SK-N-SH (cell line): ENCODE data around the gene GBX2. TPM values are rescaled to one million over a fixed set of nuclear protein-coding genes. Genes with fewer than 3 reads are reported as not detected.

Experiments
- CTCF ChIA-PET: fragments of 300-600, 350-600 bp; formaldehyde crosslinking; extraction: SDS; loops from one replicate; lab custom pipeline; 2021; lab: Yijun Ruan, JAX
- POLR2A ChIA-PET: fragments of 350-600 bp; sonication (Branson Sonifier 250); formaldehyde crosslinking; extraction: SDS; loops from one replicate; lab custom pipeline; 2020; ENCODE audit warnings: antibody characterized with exemption, inconsistent platforms; lab: Yijun Ruan, JAX
- DNase-seq: peaks from one replicate; pipeline ENCODE4 v3.0.0; 2012
- H2AFZ ChIP-seq: fragments of 200-600 bp; sonication (generic); 2 replicates; pipeline ENCODE4 v1.8.1; 2016; ENCODE audit warnings: antibody characterized with exemption, mild to moderate bottlenecking, low read depth
- H3F3A ChIP-seq: fragments of 200-600 bp; sonication (generic); replicated peaks from 2 replicates; pipeline ENCODE3; 2016; ENCODE audit warnings: antibody characterized with exemption, mild to moderate bottlenecking; ENCODE audit not compliant: insufficient read depth
- H3K27ac ChIP-seq, 2 experiments: fragments of 200-500 bp in 1 of 2; fragments of 200-600 bp in 1 of 2; sonication (Bioruptor generic) in 1 of 2; sonication (generic), shearing (Covaris generic) in 1 of 2; 2 replicates each; pipeline versions ENCODE4 v1.5.1 to v1.6.1; 2014 to 2016; ENCODE audit warnings: low read depth in 2 of 2, inconsistent platforms in 1 of 2, low read length in 1 of 2, mild to moderate bottlenecking in 1 of 2, mixed read lengths in 1 of 2
- H3K27me3 ChIP-seq: fragments of 200-600 bp; sonication (generic), shearing (Covaris generic); 2 replicates; pipeline ENCODE4 v1.6.1; 2016; ENCODE audit warnings: mixed run types; ENCODE audit not compliant: insufficient read depth
- H3K36me3 ChIP-seq, 2 experiments: fragments of 200-500 bp in 1 of 2; fragments of 200-600 bp in 1 of 2; sonication (Bioruptor generic) in 1 of 2; sonication (generic) in 1 of 2; replicated peaks in 1 of 2; 2 replicates each; pipeline versions ENCODE3 to v1.5.1; 2014 to 2016; ENCODE audit warnings: low read length in 1 of 2, mild to moderate bottlenecking in 1 of 2; ENCODE audit not compliant: insufficient read depth in 2 of 2, control insufficient read depth in 1 of 2
- H3K4me1 ChIP-seq, 2 experiments: fragments of 200-500 bp in 1 of 2; fragments of 200-600 bp in 1 of 2; sonication (Bioruptor generic) in 1 of 2; sonication (generic), shearing (Covaris generic) in 1 of 2; 2 replicates each; pipeline versions ENCODE4 v1.5.1 to v1.6.1; 2014 to 2016; ENCODE audit warnings: low read depth in 1 of 2, low read length in 1 of 2, mixed run types in 1 of 2; ENCODE audit not compliant: insufficient read depth in 2 of 2, control insufficient read depth in 1 of 2
- H3K4me2 ChIP-seq: fragments of 200-600 bp; sonication (generic), shearing (Covaris generic); 2 replicates; pipeline ENCODE4 v1.6.1; 2017; ENCODE audit warnings: mixed run types
- H3K4me3 ChIP-seq, 2 experiments: fragments of 200-500 bp in 1 of 2; fragments of 200-600 bp in 1 of 2; sonication (Bioruptor generic) in 1 of 2; sonication (generic), shearing (Covaris generic) in 1 of 2; 2 replicates each; pipeline versions ENCODE4 v1.5.1 to v1.8.1; 2014 to 2016; ENCODE audit warnings: low read depth in 2 of 2, inconsistent platforms in 1 of 2, low read length in 1 of 2, mild to moderate bottlenecking in 1 of 2, mixed read lengths in 1 of 2, moderate library complexity in 1 of 2
- H3K79me2 ChIP-seq: fragments of 200-600 bp; sonication (generic); 2 replicates; pipeline ENCODE4 v1.8.1; 2017; ENCODE audit warnings: mild to moderate bottlenecking; ENCODE audit not compliant: insufficient read depth
- H3K9ac ChIP-seq: fragments of 200-600 bp; sonication (generic); 2 replicates; pipeline ENCODE4 v1.6.1; 2017; ENCODE audit warnings: mixed run types
- H3K9me2 ChIP-seq: fragments of 200-600 bp; sonication (generic); 2 replicates; pipeline ENCODE4 v1.6.1; 2017; ENCODE audit warnings: mixed run types
- H3K9me3 ChIP-seq: fragments of 200-600 bp; sonication (generic); 2 replicates; pipeline ENCODE4 v1.6.1; 2017; ENCODE audit warnings: mixed run types, mild to moderate bottlenecking, moderate library complexity
- H4K20me1 ChIP-seq: fragments of 200-600 bp; sonication (generic); 2 replicates; pipeline ENCODE4 v1.6.1; 2017; ENCODE audit warnings: mild to moderate bottlenecking, mixed run types; ENCODE audit not compliant: insufficient read depth
- CHD2 ChIP-seq: fragments of 150-350 bp; IDR thresholded peaks from 2 replicates; pipeline ENCODE4 v1.6.1; 2018; ENCODE audit warnings: low read length; ENCODE audit not compliant: partially characterized antibody
- EZH2phosphoT487 ChIP-seq: fragments of 200-600 bp; sonication (generic); IDR thresholded peaks from 2 replicates; pipeline ENCODE4 v1.6.1; 2017; ENCODE audit warnings: low read depth, mixed run types, mild to moderate bottlenecking, antibody characterized with exemption, moderate library complexity, borderline replicate concordance
- FOXJ3 ChIP-seq: sonication (generic); formaldehyde crosslinking; IDR thresholded peaks from 2 replicates; pipeline ENCODE4 v1.5.1; 2020; ENCODE audit warnings: mild to moderate bottlenecking, missing genetic modification reagents
- MXI1 ChIP-seq: IDR thresholded peaks from 2 replicates; pipeline ENCODE4 v1.6.1; 2012; ENCODE audit warnings: mild to moderate bottlenecking, low read depth, low read length, improper control_type of control experiment
- NFIC ChIP-seq: IDR thresholded peaks from 2 replicates; pipeline ENCODE4 v1.4.0; 2012; ENCODE audit warnings: borderline replicate concordance
- NRF1 ChIP-seq: IDR thresholded peaks from 2 replicates; pipeline ENCODE4 v1.6.1; 2012; ENCODE audit warnings: low read depth, mild to moderate bottlenecking, low read length
- RAD21 ChIP-seq: IDR thresholded peaks from 2 replicates; pipeline ENCODE4 v1.6.1; 2012; ENCODE audit warnings: mild to moderate bottlenecking, low read length
- REST ChIP-seq: IDR thresholded peaks from 2 replicates; pipeline ENCODE4 v1.6.1; 2012; ENCODE audit warnings: mild to moderate bottlenecking, low read depth, low read length, moderate library complexity
- RXRA ChIP-seq: IDR thresholded peaks from 2 replicates; pipeline ENCODE4 v1.4.0; 2012; ENCODE audit warnings: low read depth, mild to moderate bottlenecking, borderline replicate concordance
- SMC3 ChIP-seq: IDR thresholded peaks from 2 replicates; pipeline ENCODE4 v1.6.1; 2012; ENCODE audit warnings: low read depth, low read length, improper control_type of control experiment
- TAF1 ChIP-seq: IDR thresholded peaks from 2 replicates; pipeline ENCODE4 v1.6.1; 2012; ENCODE audit warnings: low read depth, mild to moderate bottlenecking, low read length, moderate library complexity, borderline replicate concordance
- TCF12 ChIP-seq: IDR thresholded peaks from 2 replicates; pipeline ENCODE4 v1.4.0; 2012
- USF1 ChIP-seq: IDR thresholded peaks from 2 replicates; pipeline ENCODE4 v1.4.0; 2012; ENCODE audit warnings: low read depth, borderline replicate concordance
- USF2 ChIP-seq: fragments of 150-350 bp; IDR thresholded peaks from 2 replicates; pipeline ENCODE4 v1.6.1; 2017; ENCODE audit warnings: antibody characterized with exemption, low read length, low read depth, borderline replicate concordance
- ZBTB33 ChIP-seq: IDR thresholded peaks from 2 replicates; pipeline ENCODE4 v1.4.0; 2012; ENCODE audit warnings: low read depth, borderline replicate concordance
- WGBS: methylation state at CpG from one replicate; pipeline ENCODE4 v1.1.6; 2017; ENCODE audit warnings: low lambda C conversion rate; 5-methylcytosine and 5-hydroxymethylcytosine counted together
- polyA plus RNA-seq, 3 experiments: library from polyadenylated mRNA; depleted of rRNA; stranded (reverse); fragments of >200 nt; gene quantifications; 2 replicates each; pipeline ENCODE4 v1.2.3, GENCODE V29; 2012
- TF ChIP-seq, protein P1 (sequence below): IDR thresholded peaks from 2 replicates; pipeline ENCODE4; 2012
- TF ChIP-seq, protein P2 (sequence below): fragments of 200-600 bp; sonication (generic); IDR thresholded peaks from 2 replicates; pipeline ENCODE4 v1.6.1; 2017; ENCODE audit warnings: antibody characterized with exemption, mild to moderate bottlenecking, moderate library complexity

GBX2 gene
- polyA plus RNA-seq, 1 of the 3 experiments (the other 2 are of a cell fraction) = 0.16 TPM

GRCh38 chr2:236216711-236217110 lies 48.5 kb upstream of the GBX2 start:
- Histone ChIP-seq H3K4me1 (no peaks in the 10 kb centered on the region), H3K4me3 (no peak overlapping the region), H3K79me2 (no peaks in the 10 kb centered on the region)
- CTCF ChIA-PET = interaction anchor here (1.0 kb wide), 1 partner anchor 36 kb away, joined by 3 read pairs; no protein-coding TSS in a partner anchor
- DNase-seq = no peak
- TF ChIP-seq, protein P1, sequence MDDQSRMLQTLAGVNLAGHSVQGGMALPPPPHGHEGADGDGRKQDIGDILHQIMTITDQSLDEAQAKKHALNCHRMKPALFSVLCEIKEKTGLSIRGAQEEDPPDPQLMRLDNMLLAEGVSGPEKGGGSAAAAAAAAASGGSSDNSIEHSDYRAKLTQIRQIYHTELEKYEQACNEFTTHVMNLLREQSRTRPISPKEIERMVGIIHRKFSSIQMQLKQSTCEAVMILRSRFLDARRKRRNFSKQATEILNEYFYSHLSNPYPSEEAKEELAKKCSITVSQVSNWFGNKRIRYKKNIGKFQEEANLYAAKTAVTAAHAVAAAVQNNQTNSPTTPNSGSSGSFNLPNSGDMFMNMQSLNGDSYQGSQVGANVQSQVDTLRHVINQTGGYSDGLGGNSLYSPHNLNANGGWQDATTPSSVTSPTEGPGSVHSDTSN = no peak
- TF ChIP-seq REST (no peak), RXRA (no peak), RAD21 (no peak), NRF1 (no peak), MXI1 (no peak), CHD2 (no peak), FOXJ3 (CRISPR knock-in tag) (no peak), TCF12 (no peak)
- TF ChIP-seq, protein P2, sequence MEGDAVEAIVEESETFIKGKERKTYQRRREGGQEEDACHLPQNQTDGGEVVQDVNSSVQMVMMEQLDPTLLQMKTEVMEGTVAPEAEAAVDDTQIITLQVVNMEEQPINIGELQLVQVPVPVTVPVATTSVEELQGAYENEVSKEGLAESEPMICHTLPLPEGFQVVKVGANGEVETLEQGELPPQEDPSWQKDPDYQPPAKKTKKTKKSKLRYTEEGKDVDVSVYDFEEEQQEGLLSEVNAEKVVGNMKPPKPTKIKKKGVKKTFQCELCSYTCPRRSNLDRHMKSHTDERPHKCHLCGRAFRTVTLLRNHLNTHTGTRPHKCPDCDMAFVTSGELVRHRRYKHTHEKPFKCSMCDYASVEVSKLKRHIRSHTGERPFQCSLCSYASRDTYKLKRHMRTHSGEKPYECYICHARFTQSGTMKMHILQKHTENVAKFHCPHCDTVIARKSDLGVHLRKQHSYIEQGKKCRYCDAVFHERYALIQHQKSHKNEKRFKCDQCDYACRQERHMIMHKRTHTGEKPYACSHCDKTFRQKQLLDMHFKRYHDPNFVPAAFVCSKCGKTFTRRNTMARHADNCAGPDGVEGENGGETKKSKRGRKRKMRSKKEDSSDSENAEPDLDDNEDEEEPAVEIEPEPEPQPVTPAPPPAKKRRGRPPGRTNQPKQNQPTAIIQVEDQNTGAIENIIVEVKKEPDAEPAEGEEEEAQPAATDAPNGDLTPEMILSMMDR = no peak
- TF ChIP-seq, all 33 proteins: peak for 0
- Histone ChIP-seq H3K9ac (no peak overlapping the region), H2AFZ (no peak overlapping the region), H4K20me1 (no peaks in the 10 kb centered on the region), H3K4me2 (no peak overlapping the region), H3F3A (no peaks in the 10 kb centered on the region), H3K27me3 (no peaks in the 10 kb centered on the region), H3K27ac (no peak overlapping the region), H3K9me3 (no peaks in the 10 kb centered on the region), H3K9me2 (no peaks in the 10 kb centered on the region), H3K36me3 (no peaks in the 10 kb centered on the region)
- 59% methylated on average over 7 of the region's 7 CpGs for WGBS
- POLR2A ChIA-PET = no interaction called here

DNA sequence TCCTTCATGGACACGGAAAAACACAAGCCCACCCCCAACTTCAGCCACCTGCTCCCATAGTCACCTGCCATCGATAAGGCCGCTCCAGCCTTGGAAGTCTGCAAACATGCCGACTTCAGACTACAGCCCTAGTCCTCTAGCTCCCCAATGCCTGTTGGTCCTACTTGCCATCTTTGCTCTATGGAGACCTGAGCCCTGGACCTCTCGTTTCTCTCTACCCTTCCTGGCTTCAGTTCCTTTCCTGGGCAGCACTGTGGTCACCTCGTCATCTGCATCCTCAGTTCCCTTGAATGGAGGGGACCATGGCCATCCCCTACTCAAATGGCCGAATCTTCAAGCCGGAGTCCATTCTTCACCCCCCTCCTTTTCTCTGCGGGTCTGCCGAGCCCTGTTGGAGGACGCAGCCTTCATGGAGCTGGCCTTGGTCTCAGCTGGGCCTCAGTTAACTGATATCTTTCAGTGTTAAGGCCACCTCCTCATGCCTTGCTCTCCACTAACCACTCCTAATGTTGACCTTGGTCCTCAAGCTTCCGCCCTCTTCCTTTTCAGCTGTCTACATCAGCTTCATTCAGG lies 47.7 kb upstream of the GBX2 start:
- WGBS = 55% methylated on average over 12 of the region's 12 CpGs
- no peaks in the 10 kb centered on the region for H4K20me1 ChIP-seq
- no peak for DNase-seq
- H3K36me3 ChIP-seq = no peaks in the 10 kb centered on the region
- no peak overlapping the region for H3K9ac ChIP-seq
- no peaks in the 10 kb centered on the region; the same call in 1 of the 2 replicates for H3K27me3 ChIP-seq
- H3K4me1 ChIP-seq = no peaks in the 10 kb centered on the region
- no peaks in the 10 kb centered on the region for H3K79me2 ChIP-seq
- H3F3A ChIP-seq = no peaks in the 10 kb centered on the region
- ChIA-PET POLR2A (no interaction called here), CTCF (interaction anchor here (1.0 kb wide), 1 partner anchor 35 kb away, joined by 3 read pairs; no protein-coding TSS in a partner anchor)
- H3K9me3 ChIP-seq = no peaks in the 10 kb centered on the region
- no peak overlapping the region for H3K4me2 ChIP-seq
- H3K27ac ChIP-seq = no peak overlapping the region
- H3K9me2 ChIP-seq = no peaks in the 10 kb centered on the region
- H3K4me3 ChIP-seq = no peak overlapping the region
- H2AFZ ChIP-seq = no peak overlapping the region
- no peak for TF ChIP-seq USF2
- TF ChIP-seq ZBTB33 = no peak
- no peak for TF ChIP-seq SMC3
- no peak for TF ChIP-seq TAF1
- TF ChIP-seq USF1 = no peak
- TF ChIP-seq TCF12 = no peak
- TF ChIP-seq EZH2phosphoT487 = no peak
- no peak for TF ChIP-seq NFIC
